Activated naive CD4-positive, alpha-beta T cell treated with anti-CD3 and anti-CD28 coated beads, Interleukin-2, amount 10 ng/mL, durations not matched to agents 7 days and 5 days (primary cell): ENCODE data around the gene EDEM1.
"Not testable (repeated sequence)": the region's sequence is repeated elsewhere in the genome, so short reads cannot be mapped to it uniquely, and the experiment has no call there.

ENCODE experiments used
- CTCF ChIA-PET: fragments of 350-600 bp; sonication (Branson Sonifier 250); formaldehyde crosslinking; loops from one replicate; lab custom pipeline; 2021; ENCODE audit warnings: antibody characterized with exemption; lab: Charles Lee
- DNase-seq: peaks from one replicate; pipeline ENCODE4 v3.0.0-alpha.2; 2020
- H3K27ac Mint-ChIP-seq: one replicate; pipeline ENCODE4 v1.8.0; 2021; ENCODE audit warnings: mild to moderate bottlenecking, moderate library complexity, mixed read lengths
- H3K27me3 Mint-ChIP-seq: one replicate; pipeline ENCODE4 v1.8.0; 2021; ENCODE audit warnings: mild to moderate bottlenecking, mixed read lengths
- H3K36me3 Mint-ChIP-seq: one replicate; pipeline ENCODE4 v1.8.0; 2021; ENCODE audit warnings: mixed read lengths
- H3K4me1 Mint-ChIP-seq: one replicate; pipeline ENCODE4 v1.8.0; 2021; ENCODE audit warnings: mixed read lengths
- H3K4me3 Mint-ChIP-seq: one replicate; pipeline ENCODE4 v1.8.0; 2021; ENCODE audit warnings: mild to moderate bottlenecking, moderate library complexity, mixed read lengths
- H3K9me3 Mint-ChIP-seq: one replicate; pipeline ENCODE4 v1.8.0; 2021; ENCODE audit warnings: mixed read lengths

The EDEM1 gene

DNA sequence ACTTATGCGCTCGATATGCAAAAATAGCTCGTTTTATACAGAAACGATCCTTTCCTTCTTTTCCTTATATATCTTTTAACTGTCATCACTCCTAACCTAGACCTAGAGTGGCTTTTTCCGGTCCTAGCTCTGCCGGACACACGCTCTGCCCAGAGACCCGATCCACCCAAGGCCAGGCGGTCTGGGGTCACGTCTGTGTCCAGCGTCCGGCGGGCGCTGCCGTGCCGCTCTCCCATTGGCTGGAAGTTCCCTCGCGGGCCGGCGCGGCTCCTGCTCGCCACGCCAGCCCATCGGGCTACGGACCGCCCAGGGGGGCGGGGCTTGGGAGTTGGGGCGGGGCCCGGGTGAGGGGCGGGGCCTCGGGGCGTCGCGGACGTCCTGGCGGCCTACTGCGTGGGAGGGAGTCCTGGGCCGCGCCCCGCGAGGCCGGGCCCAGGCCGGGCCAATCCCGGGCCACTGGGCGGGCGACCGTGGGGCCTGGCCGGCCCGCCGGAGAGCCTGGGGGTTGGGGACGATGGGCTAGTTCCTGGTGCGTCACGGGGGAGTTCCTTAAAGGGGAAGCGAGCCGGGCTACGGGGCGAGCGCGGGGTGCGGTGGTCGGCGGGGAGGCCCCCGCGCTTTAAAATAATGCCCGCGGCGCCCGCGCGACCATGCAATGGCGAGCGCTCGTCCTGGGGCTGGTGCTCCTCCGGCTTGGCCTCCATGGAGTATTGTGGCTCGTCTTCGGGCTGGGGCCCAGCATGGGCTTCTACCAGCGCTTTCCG, at the start of gene EDEM1:
Gene EDEM1 (plus strand): TSS at position 552 of the 764 bp plus-strand sequence. CDS start 99 bp downstream, at position 651.
- CTCF ChIA-PET, result interaction anchor here (1.5 to 2.2 kb wide), 3 partner anchors 11 to 476 kb away, joined by 4 to 17 read pairs (median 4); partner anchors contain the start of gene ARL8B
- DNase-seq, result peak; percentile 95
- H3K9me3 Mint-ChIP-seq, result no peaks in the 10 kb centered on the region

DNA sequence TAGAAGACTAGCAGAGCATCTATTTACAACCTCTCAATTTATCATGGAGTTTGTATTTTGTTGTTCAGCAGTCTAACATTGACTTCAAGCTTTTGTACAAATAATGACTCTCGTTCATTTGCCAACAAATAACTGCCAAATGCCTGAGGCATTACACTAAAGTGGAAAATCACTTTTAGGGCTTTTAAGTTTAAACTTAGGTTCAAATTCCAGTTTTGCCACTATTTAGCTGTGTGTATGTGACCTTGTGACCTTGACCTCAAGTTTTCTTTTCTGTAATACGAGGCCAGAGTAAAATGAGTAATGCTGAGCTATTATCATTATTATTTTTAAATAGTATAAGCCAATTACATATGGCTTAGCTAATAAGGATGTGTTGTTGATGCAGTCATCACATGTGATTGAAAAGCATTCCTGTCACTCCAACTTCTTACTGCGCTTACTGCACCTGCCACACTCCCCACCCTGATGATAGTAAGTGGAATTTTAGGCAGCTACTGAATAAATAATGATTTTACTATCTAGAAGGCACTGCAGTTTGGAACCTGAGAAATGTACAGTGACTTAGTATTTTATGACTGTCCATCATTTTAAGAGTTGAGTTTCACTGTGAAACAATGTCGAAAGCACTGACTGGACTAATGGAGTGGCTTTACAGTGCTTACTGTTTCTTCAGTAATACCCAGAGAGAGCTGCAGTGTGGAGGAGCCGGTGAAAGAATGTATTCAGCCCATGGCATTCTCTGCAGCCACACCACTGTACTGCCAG, 49.1 kb upstream of the EDEM1 start:
- DNase-seq, result no peak
- peaks cover 28% of the 10 kb centered on the region for H3K4me1 Mint-ChIP-seq

More for the DNA sequence above, at the start of gene EDEM1:
- peaks cover 34% of the 10 kb centered on the region for H3K36me3 Mint-ChIP-seq
- peak within 1 kb of the TSS; percentile 95 for H3K27ac Mint-ChIP-seq
- no peaks in the 10 kb centered on the region for H3K27me3 Mint-ChIP-seq
- peak within 1 kb of the TSS; percentile 93 for H3K4me3 Mint-ChIP-seq
- peaks cover 37% of the 10 kb centered on the region for H3K4me1 Mint-ChIP-seq

DNA sequence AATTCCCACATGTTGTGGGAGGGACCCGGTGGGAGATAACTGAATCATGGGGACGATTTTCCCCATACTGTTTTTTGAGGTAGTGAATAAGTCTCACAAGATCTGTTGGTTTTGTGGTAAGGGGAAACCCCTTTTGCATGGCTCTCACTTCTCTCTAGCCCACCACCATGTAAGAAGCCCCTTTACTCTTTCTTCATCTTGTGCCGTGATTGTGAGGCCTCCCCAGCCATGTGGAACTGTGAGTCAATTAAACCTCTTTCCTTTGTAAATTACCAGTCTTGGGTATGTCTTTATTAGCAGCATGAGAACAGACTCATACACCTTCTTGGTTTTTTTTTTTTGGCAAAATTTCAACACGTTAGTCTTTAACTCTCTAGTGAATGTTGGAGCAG, 47.3 kb upstream of the EDEM1 start:
- H3K27me3 Mint-ChIP-seq, result no peaks in the 10 kb centered on the region
- H3K4me3 Mint-ChIP-seq, result no peak overlapping the region
- H3K9me3 Mint-ChIP-seq, result peaks cover under 1% of the 10 kb centered on the region
- H3K27ac Mint-ChIP-seq, result no peak overlapping the region
- peaks cover 28% of the 10 kb centered on the region for H3K36me3 Mint-ChIP-seq
- no peak for DNase-seq
- CTCF ChIA-PET, result interaction anchor here (1.1 kb wide), 1 partner anchor 17 kb away, joined by 3 read pairs; no protein-coding TSS in a partner anchor
- peaks cover 23% of the 10 kb centered on the region for H3K4me1 Mint-ChIP-seq

More for the DNA sequence above, 49.1 kb upstream of the EDEM1 start:
- CTCF ChIA-PET, result interaction anchor here (1.1 to 1.2 kb wide), 3 partner anchors 13 to 56 kb away, joined by 3 to 4 read pairs (median 3); no protein-coding TSS in a partner anchor
- H3K4me3 Mint-ChIP-seq, result no peak overlapping the region
- H3K27ac Mint-ChIP-seq, result no peak overlapping the region
- H3K27me3 Mint-ChIP-seq, result no peaks in the 10 kb centered on the region
- H3K36me3 Mint-ChIP-seq, result peaks cover 14% of the 10 kb centered on the region
- no peaks in the 10 kb centered on the region for H3K9me3 Mint-ChIP-seq

GRCh38 chr3:5140839-5141238, 46.7 kb upstream of the EDEM1 start:
- no peak overlapping the region for H3K4me3 Mint-ChIP-seq
- no peak overlapping the region for H3K27ac Mint-ChIP-seq

DNA sequence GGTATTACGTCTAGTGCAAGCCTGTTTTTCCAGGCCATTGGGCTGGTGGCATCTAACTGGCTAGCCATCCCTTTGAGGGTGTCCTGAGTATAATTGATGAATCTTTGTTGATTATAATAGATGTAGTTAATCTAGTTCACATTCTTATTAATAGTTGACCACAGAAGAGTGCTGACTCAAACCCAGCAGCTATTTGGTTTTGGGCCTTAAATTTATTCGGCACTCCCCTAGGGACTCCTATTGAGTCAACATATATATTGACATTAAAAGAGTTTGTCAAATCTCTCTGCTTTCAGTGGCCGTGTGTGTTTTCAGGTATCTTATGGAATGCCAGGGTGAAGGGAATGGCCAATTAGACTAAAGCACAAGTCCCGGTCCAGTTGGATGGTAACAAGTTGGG, 45.7 kb upstream of the EDEM1 start:
- H3K27me3 Mint-ChIP-seq, result no peaks in the 10 kb centered on the region
- CTCF ChIA-PET, result no interaction called here
- peaks cover 15% of the 10 kb centered on the region for H3K9me3 Mint-ChIP-seq
- H3K27ac Mint-ChIP-seq, result no peak overlapping the region
- peaks cover 43% of the 10 kb centered on the region for H3K36me3 Mint-ChIP-seq
- peaks cover 16% of the 10 kb centered on the region for H3K4me1 Mint-ChIP-seq
- H3K4me3 Mint-ChIP-seq, result no peak overlapping the region
- no peak for DNase-seq

More at GRCh38 chr3:5140839-5141238, 46.7 kb upstream of the EDEM1 start:
- CTCF ChIA-PET, result interaction anchor here (1.1 kb wide), 1 partner anchor 18 kb away, joined by 3 read pairs; no protein-coding TSS in a partner anchor
- peaks cover 23% of the 10 kb centered on the region for H3K4me1 Mint-ChIP-seq
- H3K9me3 Mint-ChIP-seq, result peaks cover 6% of the 10 kb centered on the region
- H3K27me3 Mint-ChIP-seq, result no peaks in the 10 kb centered on the region
- H3K36me3 Mint-ChIP-seq, result peaks cover 34% of the 10 kb centered on the region
- DNase-seq, result no peak

- Mint-ChIP-seq H3K27me3 (no peaks in the 10 kb centered on the region), H3K4me1 (peaks cover 8% of the 10 kb centered on the region), H3K9me3 (peaks cover 24% of the 10 kb centered on the region), H3K36me3 (peaks cover 60% of the 10 kb centered on the region), H3K4me3 (no peak overlapping the region), H3K27ac (no peak overlapping the region)
- no peak for DNase-seq
- CTCF ChIA-PET, result interaction anchor here (0.6 kb wide), 1 partner anchor 380 kb away, joined by 3 read pairs; no protein-coding TSS in a partner anchor
Observed at GRCh38 chr3:5143464-5143863, 44.0 kb upstream of the EDEM1 start.

GRCh38 chr3:5144316-5144994, 43.1 kb upstream of the EDEM1 start:
- H3K36me3 Mint-ChIP-seq, result peaks cover 61% of the 10 kb centered on the region
- CTCF ChIA-PET, result interaction anchor here (0.6 to 0.9 kb wide), 2 partner anchors 8 to 381 kb away, joined by 3 to 4 read pairs; no protein-coding TSS in a partner anchor
- H3K4me3 Mint-ChIP-seq, result no peak overlapping the region

DNA sequence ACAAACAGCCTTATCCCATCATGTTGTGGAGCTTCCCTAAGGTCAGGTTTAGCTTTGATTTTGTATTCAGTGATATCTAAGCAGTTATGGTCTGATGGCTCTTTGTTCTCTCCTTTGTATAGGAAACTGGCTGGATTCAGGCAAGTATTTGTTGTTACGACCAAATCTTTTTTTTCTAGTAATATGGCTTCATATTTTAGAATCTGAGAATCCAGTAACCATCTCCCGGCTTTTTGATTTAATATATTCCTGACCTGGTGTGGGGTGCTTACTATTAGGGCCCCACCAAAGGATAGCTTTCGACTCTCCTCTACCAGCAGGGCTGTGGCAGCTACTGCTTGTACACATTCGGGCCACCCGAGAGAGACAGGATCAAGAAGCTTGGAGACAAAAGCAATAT, 42.4 kb upstream of the EDEM1 start:
- Mint-ChIP-seq H3K4me1 (peaks cover 2% of the 10 kb centered on the region), H3K9me3 (peaks cover 24% of the 10 kb centered on the region), H3K27ac (no peak overlapping the region), H3K27me3 (no peaks in the 10 kb centered on the region), H3K36me3 (peaks cover 65% of the 10 kb centered on the region), H3K4me3 (no peak overlapping the region)
- CTCF ChIA-PET, result interaction anchor here (0.9 kb wide), 1 partner anchor 9 kb away, joined by 4 read pairs; no protein-coding TSS in a partner anchor
- DNase-seq, result no peak

More at GRCh38 chr3:5144316-5144994, 43.1 kb upstream of the EDEM1 start:
- Mint-ChIP-seq H3K27ac (no peak overlapping the region), H3K4me1 (peaks cover 5% of the 10 kb centered on the region), H3K9me3 (peaks cover 24% of the 10 kb centered on the region), H3K27me3 (no peaks in the 10 kb centered on the region)
- DNase-seq, result no peak

- H3K27me3 Mint-ChIP-seq, DNase-seq, H3K4me1 Mint-ChIP-seq, CTCF ChIA-PET, H3K27ac Mint-ChIP-seq, H3K4me3 Mint-ChIP-seq: not testable (repeated sequence)
- Mint-ChIP-seq H3K9me3 (peaks cover 24% of the 10 kb centered on the region), H3K36me3 (peaks cover 59% of the 10 kb centered on the region)
Observed at GRCh38 chr3:5147152-5147551, 40.4 kb upstream of the EDEM1 start.

DNA sequence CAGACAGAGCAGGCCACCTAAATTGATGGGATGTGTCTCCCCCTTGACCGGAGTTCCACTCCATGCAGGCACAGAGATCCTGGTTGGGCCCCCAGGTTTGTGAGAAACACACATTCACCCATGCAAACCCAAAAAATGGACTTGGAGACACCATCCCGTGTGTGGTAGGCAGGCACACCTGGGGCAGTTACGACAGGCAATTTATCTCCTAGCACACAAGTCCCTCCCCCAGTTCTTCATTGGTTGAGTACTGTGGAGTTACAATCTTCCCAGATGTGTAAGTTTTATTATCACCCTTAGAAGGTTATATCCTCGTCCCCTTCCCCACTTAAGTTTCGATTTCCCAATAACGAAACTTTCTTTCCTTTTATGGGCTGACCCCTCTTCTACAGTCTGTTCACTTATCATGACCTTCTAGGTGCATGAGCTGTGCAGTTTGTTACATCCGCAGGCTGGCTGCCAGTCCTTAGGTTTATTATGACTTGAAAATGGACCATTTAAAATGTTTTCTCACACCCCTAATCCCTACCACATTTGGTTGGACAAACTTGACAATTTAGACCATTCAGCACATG, 38.1 kb upstream of the EDEM1 start:
- Mint-ChIP-seq H3K4me1 (peaks cover 4% of the 10 kb centered on the region), H3K4me3 (no peak overlapping the region), H3K27ac (no peak overlapping the region), H3K9me3 (peaks cover 26% of the 10 kb centered on the region), H3K27me3 (no peaks in the 10 kb centered on the region), H3K36me3 (peaks cover 54% of the 10 kb centered on the region)
- no peak for DNase-seq
- CTCF ChIA-PET, result no interaction called here

GRCh38 chr3:5151586-5151985, 35.9 kb upstream of the EDEM1 start:
- peaks cover 12% of the 10 kb centered on the region for H3K9me3 Mint-ChIP-seq
- CTCF ChIA-PET, result interaction anchor here (0.8 to 1.4 kb wide), 2 partner anchors 13 to 30 kb away, joined by 3 to 6 read pairs; no protein-coding TSS in a partner anchor
- H3K27ac Mint-ChIP-seq, result no peak overlapping the region
- H3K27me3 Mint-ChIP-seq, result no peaks in the 10 kb centered on the region
- H3K4me1 Mint-ChIP-seq, result peaks cover 4% of the 10 kb centered on the region
- peaks cover 35% of the 10 kb centered on the region for H3K36me3 Mint-ChIP-seq
- no peak for DNase-seq
- no peak overlapping the region for H3K4me3 Mint-ChIP-seq

GRCh38 chr3:5153074-5153473, 34.4 kb upstream of the EDEM1 start:
- no peak for DNase-seq
- no peak overlapping the region for H3K4me3 Mint-ChIP-seq
- no peak overlapping the region for H3K27ac Mint-ChIP-seq
- peaks cover 2% of the 10 kb centered on the region for H3K9me3 Mint-ChIP-seq
- peaks cover 4% of the 10 kb centered on the region for H3K4me1 Mint-ChIP-seq
- no peaks in the 10 kb centered on the region for H3K27me3 Mint-ChIP-seq
- CTCF ChIA-PET, result no interaction called here
- H3K36me3 Mint-ChIP-seq, result peaks cover 25% of the 10 kb centered on the region

- H3K4me1 Mint-ChIP-seq, result peaks cover 8% of the 10 kb centered on the region
- H3K4me3 Mint-ChIP-seq, result no peak overlapping the region
- H3K36me3 Mint-ChIP-seq, result peaks cover 15% of the 10 kb centered on the region
- peak overlapping the region; percentile 75 for H3K27ac Mint-ChIP-seq
- CTCF ChIA-PET, result no interaction called here
- peaks cover 2% of the 10 kb centered on the region for H3K9me3 Mint-ChIP-seq
- DNase-seq, result no peak
- no peaks in the 10 kb centered on the region for H3K27me3 Mint-ChIP-seq
Observed at GRCh38 chr3:5155241-5155640, 32.3 kb upstream of the EDEM1 start.
